GM12801 (cell line): Measurements from ENCODE around the gene LZTFL1.

Experiments
- TF ChIP-seq, protein P1 (sequence below): IDR thresholded peaks from one replicate; pipeline ENCODE4 v1.5.1; 2011; ENCODE audit warnings: control low read depth; ENCODE audit not compliant: insufficient read length; ENCODE audit errors: extremely low read depth

Gene LZTFL1

DNA sequence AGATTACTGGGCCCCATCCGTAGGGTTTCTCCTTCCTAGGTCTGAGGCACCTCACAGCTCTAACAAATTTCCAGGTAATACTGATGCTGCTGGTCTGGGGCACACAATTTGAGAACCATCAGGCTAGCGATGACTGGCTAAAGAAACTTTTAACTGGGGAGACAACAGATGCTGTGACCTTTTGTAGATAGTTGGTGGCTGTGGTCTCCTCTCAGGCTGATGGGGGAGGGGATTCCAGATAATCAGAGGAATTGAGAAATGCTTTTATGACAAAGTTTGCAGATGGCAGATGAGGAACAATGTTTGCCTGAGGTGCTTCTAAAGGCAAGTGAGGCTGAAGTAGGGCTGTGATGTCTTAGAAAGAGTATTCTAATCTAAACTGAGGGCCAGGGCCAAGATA, 30.6 kb upstream of the LZTFL1 start:
- TF ChIP-seq, protein P1, sequence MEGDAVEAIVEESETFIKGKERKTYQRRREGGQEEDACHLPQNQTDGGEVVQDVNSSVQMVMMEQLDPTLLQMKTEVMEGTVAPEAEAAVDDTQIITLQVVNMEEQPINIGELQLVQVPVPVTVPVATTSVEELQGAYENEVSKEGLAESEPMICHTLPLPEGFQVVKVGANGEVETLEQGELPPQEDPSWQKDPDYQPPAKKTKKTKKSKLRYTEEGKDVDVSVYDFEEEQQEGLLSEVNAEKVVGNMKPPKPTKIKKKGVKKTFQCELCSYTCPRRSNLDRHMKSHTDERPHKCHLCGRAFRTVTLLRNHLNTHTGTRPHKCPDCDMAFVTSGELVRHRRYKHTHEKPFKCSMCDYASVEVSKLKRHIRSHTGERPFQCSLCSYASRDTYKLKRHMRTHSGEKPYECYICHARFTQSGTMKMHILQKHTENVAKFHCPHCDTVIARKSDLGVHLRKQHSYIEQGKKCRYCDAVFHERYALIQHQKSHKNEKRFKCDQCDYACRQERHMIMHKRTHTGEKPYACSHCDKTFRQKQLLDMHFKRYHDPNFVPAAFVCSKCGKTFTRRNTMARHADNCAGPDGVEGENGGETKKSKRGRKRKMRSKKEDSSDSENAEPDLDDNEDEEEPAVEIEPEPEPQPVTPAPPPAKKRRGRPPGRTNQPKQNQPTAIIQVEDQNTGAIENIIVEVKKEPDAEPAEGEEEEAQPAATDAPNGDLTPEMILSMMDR, result no peak

DNA sequence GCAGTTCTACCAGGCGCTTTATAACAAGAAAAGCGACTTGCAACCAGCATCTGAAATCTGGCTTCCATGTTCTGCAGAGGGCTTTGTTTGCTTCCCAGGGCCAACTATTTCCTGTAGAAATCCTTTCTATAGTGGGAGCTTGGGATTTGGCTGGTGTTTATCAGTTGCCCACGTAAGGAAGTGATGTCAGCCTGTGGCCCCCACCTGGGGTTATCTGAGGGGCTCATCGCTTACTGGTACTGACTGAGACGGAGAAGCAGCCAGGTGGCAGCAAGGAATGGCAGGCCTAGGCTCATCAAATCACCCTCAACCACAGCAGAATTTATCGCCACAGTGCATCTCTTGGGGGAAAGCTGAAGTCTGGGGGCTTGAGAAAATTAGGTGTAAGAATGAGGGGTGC, 29.9 kb upstream of the LZTFL1 start:
- TF ChIP-seq, protein P1, result no peak

DNA sequence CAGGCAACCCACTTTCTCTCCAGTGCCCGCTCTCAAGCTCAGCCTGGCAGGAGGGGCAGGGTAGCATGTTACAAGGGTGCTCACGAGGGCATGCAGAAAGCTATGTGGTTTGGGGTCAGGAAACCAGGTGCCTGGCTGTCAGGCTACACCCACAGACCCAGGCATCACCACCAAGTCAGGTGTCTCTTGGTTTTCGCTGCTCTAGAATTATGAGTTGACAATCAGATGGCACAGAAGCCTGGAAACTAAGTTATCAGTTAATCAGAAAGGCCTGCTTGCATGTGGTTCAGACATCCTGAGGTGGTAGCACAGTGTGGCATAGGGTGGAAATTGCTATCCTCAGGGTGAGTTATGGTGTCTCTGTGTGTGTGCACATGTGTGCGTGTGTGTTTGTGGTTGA, 28.2 kb upstream of the LZTFL1 start:
- TF ChIP-seq, protein P1, result no peak

DNA sequence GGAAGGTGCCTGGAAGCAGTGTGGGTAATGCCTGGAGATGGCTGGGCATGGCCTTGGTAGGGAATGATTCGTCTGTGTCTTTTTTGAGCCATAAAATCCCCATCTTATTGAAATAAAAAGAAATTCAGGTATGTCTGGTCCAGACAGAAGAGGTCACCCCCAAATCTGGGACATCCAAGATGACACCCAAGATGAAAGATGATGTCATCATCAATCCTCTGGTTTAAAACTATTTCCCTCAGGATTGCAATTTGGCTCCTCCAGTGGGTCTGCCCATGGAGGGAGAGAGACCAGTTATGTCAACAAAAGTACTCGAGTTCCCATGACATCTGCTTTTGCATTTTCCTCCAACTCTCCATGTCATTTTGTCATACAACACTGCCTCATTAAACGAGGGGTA, 27.7 kb upstream of the LZTFL1 start:
- TF ChIP-seq, protein P1, result no peak

DNA sequence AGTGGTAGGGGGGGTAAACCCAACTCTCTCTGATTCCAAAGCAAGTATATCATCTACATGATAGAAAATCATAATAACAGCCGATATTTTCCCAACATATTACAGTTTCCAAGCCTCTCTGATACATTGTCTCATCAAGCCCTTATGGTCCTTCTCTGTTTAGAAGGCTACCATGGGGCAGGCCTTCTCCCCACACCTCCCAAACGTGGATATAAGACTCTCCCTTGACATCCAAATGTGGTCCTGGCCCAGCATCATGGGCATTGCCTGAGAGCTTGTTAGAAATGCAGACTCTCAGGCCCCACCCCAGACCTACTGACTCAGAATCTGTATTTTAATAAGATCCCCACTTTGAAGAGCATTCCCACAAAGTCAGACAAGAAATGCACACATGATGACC, 26.7 kb upstream of the LZTFL1 start:
- TF ChIP-seq, protein P1, result no peak

DNA sequence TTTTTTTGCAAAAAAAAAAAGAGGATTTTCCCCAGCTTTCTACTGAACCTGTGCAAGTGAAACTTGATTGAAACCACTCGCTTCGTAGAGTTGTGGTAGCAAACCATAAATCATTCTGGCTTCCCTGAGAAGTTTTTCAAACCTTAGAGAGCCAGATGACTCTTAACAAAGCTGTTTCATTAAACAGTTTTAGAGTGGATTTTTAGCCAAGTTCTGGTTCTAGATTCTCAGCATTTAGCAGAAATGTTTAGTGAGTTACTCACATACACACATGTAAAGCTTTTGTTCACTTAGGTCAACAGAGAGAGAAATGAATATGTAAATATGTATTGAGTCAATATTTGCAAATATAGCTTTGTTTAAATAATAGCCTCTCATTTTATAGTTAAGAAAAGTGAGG, 26.3 kb upstream of the LZTFL1 start:
- TF ChIP-seq, protein P1, result no peak

DNA sequence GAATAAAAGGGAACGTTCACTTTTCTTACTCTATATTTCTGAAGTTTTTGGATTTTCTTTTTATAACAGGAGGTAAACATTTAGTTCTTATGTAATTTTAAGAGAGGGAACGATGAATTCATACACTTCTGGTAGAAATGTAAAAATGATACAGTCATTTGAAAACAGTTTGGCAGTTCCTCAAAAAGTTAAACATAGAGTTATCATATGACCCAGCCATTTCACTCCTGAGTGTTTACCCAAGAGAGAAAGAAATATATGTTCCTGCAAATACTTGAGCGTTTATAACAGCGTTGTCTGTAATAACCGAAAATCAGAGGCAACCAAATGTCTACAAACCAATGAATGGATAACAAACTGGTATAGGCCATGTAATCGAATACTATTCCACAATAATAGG, 23.6 kb upstream of the LZTFL1 start:
- TF ChIP-seq, protein P1, result no peak

DNA sequence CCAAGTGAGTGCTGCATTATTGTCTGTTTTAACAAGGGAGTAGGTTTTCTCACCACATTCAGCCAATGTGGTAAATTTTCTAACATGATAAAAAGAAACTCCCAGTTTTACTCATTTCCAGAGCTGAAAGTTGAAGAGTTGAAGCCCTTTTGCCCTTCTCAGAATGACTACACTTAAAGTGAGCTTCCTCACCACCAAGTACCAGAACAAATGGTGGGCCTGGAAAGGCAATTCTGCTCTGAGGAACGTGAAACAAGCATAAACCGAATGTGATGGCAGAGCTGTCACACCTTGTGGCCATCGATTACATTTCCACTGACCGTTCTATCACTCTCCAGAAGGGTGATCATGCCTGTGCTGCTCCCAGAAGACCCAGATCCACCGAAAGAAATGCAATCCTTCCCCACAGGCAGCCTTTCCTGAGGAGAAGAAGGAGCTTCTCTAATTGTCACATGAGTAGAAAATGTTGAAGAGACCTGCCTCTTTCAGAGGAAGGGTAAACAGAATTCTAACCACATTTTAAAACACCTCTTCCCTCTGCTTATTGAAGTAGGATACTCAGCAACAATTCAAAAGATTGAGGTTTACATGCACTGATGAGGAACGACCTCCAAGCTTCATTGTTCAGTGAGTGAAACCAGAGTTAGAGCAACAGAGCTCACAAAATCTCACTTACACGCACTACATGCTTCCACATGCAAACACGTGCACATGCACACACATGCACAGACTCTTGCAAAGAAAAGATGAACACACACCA, 23.0 kb upstream of the LZTFL1 start:
- TF ChIP-seq, protein P1, result no peak
